Midbrain (tissue), 1 donor: Measurements from ENCODE around the gene SCG5.

Source experiments
- DNase-seq: peaks from one replicate; lab custom pipeline; 2025; lab: John Stamatoyannopoulos, UW

The SCG5 gene

GRCh38 chr15:32723171-32723948 lies 81.8 kb downstream of the SCG5 start:
- no peak for DNase-seq

GRCh38 chr15:32729700-32730395 lies 88.3 kb downstream of the SCG5 start:
- no peak for DNase-seq

GRCh38 chr15:32730677-32731654 lies 89.5 kb downstream of the SCG5 start:
- DNase-seq: no peak

- no peak for DNase-seq
Observed at GRCh38 chr15:32732574-32733157, 91.2 kb downstream of the SCG5 start.

GRCh38 chr15:32733281-32733680 lies 91.8 kb downstream of the SCG5 start:
- no peak for DNase-seq

GRCh38 chr15:32735989-32736700 lies 94.6 kb downstream of the SCG5 start:
- DNase-seq: no peak

- no peak for DNase-seq
Observed at GRCh38 chr15:32736701-32737061, 95.2 kb downstream of the SCG5 start.

GRCh38 chr15:32737304-32737703 lies 95.8 kb downstream of the SCG5 start:
- no peak for DNase-seq

- DNase-seq: no peak
Observed at GRCh38 chr15:32738666-32739065, 97.2 kb downstream of the SCG5 start.

GRCh38 chr15:32739522-32740063 lies 98.1 kb downstream of the SCG5 start:
- DNase-seq: no peak

- DNase-seq: no peak
Observed at GRCh38 chr15:32743411-32744140, 102.1 kb downstream of the SCG5 start.

- no peak for DNase-seq
Observed at GRCh38 chr15:32746116-32746857, 104.8 kb downstream of the SCG5 start.
